GM18520 (cell line): ENCODE results near the gene HMX3.
"Not testable (repeated sequence)": the region's sequence is repeated elsewhere in the genome, so short reads cannot be mapped to it uniquely, and the experiment has no call there.

Experiments used
- ATAC-seq: cut with Tn5 transposase; IDR thresholded peaks from one replicate; pipeline ENCODE4 v1.9.1; 2021; ENCODE audit not compliant: unreplicated experiment

The HMX3 gene

GRCh38 chr10:123170961-123171360, 35.2 kb downstream of the HMX3 start:
- no peak for ATAC-seq

- not testable (repeated sequence) for ATAC-seq
Measured at GRCh38 chr10:123171616-123172015, 35.8 kb downstream of the HMX3 start.

GRCh38 chr10:123175389-123176387, 39.9 kb downstream of the HMX3 start:
- ATAC-seq, result no peak

- ATAC-seq, result not testable (repeated sequence)
Measured at GRCh38 chr10:123178390-123178789, 42.6 kb downstream of the HMX3 start.

- ATAC-seq, result no peak
Measured at GRCh38 chr10:123180101-123181090, 44.6 kb downstream of the HMX3 start.

- ATAC-seq, result no peak
Measured at GRCh38 chr10:123183724-123184123, 48.0 kb downstream of the HMX3 start.

GRCh38 chr10:123187781-123188180, 52.0 kb downstream of the HMX3 start:
- no peak for ATAC-seq
